GM12892 (cell line): ENCODE results near the gene MOXD1.

Experiments
- POLR2A ChIP-seq: IDR thresholded peaks from 2 replicates; pipeline ENCODE4 v1.6.1; 2011; ENCODE audit warnings: low read depth, low read length, control low read depth
- POLR2AphosphoS5 ChIP-seq: IDR thresholded peaks from 2 replicates; pipeline ENCODE4 v1.6.1; 2011; ENCODE audit warnings: low read depth, low read length, control low read depth
- TAF1 ChIP-seq: IDR thresholded peaks from 2 replicates; pipeline ENCODE4 v1.6.1; 2011; ENCODE audit warnings: low read depth, mild to moderate bottlenecking, control low read depth, low read length, borderline replicate concordance

DNA sequence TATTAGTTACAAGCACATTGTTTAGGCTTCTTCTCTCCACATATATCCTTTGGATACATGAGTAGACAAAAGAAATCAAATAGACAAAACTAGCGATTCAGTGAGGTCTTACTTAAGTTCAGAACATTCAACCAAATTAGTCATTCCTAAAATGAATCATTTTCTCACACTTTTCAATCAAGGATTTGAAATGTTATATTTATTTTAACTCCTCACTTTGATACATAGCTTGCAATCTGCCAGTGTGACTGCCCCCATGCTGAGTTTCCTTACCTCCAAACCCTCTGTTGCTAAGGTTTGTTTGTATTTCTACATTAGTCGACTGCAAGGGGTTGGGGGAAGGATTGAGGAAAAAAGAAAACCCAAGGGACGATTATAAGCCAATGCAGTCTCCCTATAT, 3.5 kb upstream of the MOXD1 start:
- TF ChIP-seq TAF1 (no peak), POLR2A (no peak), POLR2AphosphoS5 (no peak)
